HL-60 (cell line): Measurements from ENCODE around the gene MROH2A.

Source experiments
- DNase-seq, 2 experiments: peaks; one replicate each; pipeline ENCODE4 v3.0.0-alpha.2; 2010 to 2020; ENCODE audit warnings: low read depth in 1 of 2, low spot score in 1 of 2
- H3K27ac ChIP-seq: fragments of 250-450 bp; sonication (Bioruptor Pico); replicated peaks from 2 replicates; pipeline ENCODE4 v1.5.1; 2020; ENCODE audit warnings: mild to moderate bottlenecking, moderate library complexity
- H3K27me3 ChIP-seq: fragments of 250-450 bp; sonication (Bioruptor Pico); 2 replicates; pipeline ENCODE4 v1.5.1; 2021; ENCODE audit warnings: mild to moderate bottlenecking, moderate library complexity; ENCODE audit not compliant: insufficient read depth, poor library complexity, severe bottlenecking
- H3K4me3 ChIP-seq: replicated peaks from 2 replicates; pipeline ENCODE4 v1.5.1; 2011; ENCODE audit warnings: mild to moderate bottlenecking, control low read depth, low read length; ENCODE audit not compliant: insufficient read depth
- GABPA ChIP-seq: IDR thresholded peaks from 2 replicates; pipeline ENCODE4 v1.6.1; 2012; ENCODE audit warnings: low read depth
- POLR2AphosphoS5 ChIP-seq: IDR thresholded peaks from 2 replicates; pipeline ENCODE4 v1.6.1; 2012; ENCODE audit warnings: low read depth
- SPI1 ChIP-seq: IDR thresholded peaks from 2 replicates; pipeline ENCODE4 v1.6.1; 2012; ENCODE audit warnings: low read depth, mild to moderate bottlenecking, borderline replicate concordance
- TF ChIP-seq, protein P1 (sequence below): IDR thresholded peaks from 2 replicates; pipeline ENCODE4 v1.6.1; 2012; ENCODE audit warnings: low read depth; ENCODE audit not compliant: insufficient replicate concordance
- TF ChIP-seq, protein P2 (sequence below): IDR thresholded peaks from one replicate; pipeline ENCODE4 v1.5.1; 2011; ENCODE audit warnings: low read length, control low read depth, inconsistent platforms; ENCODE audit not compliant: insufficient read depth

Gene MROH2A

DNA sequence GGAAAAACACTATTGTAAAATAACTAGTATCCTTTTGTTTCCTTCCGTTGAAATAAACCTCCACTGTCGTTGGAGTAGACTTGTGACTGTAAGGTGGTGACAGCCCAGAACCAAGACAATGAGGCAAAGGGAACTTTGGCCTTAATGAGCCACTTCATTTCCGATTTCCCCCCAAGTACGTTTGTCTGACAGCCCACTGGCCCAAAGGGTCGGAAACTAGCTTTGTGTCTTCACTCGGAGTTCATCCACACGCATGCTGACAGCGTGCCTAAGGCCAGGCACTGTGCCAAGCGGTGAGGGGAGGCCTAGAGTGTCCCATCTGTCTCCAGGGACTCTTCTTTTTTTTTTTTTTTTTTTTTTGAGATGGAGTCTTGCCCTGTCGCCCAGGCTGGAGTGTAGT is 55.2 kb downstream of the MROH2A start:
- H3K27me3 ChIP-seq = no peaks in the 10 kb centered on the region
- no peak overlapping the region for H3K4me3 ChIP-seq
- no peak overlapping the region for H3K27ac ChIP-seq
- TF ChIP-seq, protein P1, sequence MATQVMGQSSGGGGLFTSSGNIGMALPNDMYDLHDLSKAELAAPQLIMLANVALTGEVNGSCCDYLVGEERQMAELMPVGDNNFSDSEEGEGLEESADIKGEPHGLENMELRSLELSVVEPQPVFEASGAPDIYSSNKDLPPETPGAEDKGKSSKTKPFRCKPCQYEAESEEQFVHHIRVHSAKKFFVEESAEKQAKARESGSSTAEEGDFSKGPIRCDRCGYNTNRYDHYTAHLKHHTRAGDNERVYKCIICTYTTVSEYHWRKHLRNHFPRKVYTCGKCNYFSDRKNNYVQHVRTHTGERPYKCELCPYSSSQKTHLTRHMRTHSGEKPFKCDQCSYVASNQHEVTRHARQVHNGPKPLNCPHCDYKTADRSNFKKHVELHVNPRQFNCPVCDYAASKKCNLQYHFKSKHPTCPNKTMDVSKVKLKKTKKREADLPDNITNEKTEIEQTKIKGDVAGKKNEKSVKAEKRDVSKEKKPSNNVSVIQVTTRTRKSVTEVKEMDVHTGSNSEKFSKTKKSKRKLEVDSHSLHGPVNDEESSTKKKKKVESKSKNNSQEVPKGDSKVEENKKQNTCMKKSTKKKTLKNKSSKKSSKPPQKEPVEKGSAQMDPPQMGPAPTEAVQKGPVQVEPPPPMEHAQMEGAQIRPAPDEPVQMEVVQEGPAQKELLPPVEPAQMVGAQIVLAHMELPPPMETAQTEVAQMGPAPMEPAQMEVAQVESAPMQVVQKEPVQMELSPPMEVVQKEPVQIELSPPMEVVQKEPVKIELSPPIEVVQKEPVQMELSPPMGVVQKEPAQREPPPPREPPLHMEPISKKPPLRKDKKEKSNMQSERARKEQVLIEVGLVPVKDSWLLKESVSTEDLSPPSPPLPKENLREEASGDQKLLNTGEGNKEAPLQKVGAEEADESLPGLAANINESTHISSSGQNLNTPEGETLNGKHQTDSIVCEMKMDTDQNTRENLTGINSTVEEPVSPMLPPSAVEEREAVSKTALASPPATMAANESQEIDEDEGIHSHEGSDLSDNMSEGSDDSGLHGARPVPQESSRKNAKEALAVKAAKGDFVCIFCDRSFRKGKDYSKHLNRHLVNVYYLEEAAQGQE = no peak
- TF ChIP-seq GABPA (no peak), SPI1 (no peak), POLR2AphosphoS5 (no peak)
- TF ChIP-seq, protein P2, sequence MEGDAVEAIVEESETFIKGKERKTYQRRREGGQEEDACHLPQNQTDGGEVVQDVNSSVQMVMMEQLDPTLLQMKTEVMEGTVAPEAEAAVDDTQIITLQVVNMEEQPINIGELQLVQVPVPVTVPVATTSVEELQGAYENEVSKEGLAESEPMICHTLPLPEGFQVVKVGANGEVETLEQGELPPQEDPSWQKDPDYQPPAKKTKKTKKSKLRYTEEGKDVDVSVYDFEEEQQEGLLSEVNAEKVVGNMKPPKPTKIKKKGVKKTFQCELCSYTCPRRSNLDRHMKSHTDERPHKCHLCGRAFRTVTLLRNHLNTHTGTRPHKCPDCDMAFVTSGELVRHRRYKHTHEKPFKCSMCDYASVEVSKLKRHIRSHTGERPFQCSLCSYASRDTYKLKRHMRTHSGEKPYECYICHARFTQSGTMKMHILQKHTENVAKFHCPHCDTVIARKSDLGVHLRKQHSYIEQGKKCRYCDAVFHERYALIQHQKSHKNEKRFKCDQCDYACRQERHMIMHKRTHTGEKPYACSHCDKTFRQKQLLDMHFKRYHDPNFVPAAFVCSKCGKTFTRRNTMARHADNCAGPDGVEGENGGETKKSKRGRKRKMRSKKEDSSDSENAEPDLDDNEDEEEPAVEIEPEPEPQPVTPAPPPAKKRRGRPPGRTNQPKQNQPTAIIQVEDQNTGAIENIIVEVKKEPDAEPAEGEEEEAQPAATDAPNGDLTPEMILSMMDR = no peak
- no peak for DNase-seq

DNA sequence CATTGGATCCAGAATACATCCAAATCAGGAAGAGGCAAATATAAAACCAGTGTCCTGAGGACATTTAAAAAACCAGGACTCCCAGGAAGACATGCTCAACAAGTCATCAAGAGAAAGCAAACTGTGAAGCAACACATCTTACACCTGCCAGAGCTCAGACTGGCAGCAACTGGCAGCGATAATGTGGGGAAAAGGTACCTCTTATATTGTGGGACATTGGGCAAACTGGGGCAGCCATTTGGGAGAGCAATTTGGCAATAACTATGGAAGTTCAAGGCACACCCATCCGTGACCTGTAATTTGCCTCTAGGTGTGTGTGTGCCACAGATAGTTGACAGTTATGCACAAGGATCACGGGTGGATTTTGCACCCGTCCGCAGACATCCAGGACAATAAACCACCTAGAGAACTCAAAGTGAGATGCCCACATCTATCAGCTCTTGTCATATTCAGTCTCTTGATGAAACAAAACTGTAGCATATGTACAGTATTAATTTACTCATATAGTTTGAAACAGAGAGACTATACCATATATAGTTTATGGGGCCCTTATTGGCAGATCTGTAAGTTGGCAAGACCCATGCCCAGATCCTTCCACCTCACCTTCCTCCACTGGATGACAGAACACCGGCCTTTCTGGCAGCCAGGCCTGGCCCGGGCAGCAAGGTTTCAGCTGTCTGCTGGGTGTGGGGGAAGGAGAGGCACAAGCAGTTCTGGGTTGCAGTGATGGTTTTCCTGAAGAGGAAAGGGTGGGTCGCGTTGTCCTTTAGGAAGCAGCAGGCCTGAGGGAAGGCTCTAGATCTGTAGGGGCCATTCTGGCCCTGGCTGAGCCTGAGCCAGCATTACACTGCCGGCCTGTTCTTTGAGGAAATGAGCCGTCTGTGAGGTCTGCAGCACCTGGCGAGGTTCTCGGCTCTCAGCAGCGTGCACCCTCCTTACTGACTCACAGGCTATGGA is 57.4 kb downstream of the MROH2A start:
- Histone ChIP-seq H3K27me3 (no peaks in the 10 kb centered on the region), H3K4me3 (no peak overlapping the region), H3K27ac (no peak overlapping the region)
- TF ChIP-seq SPI1 (no peak), POLR2AphosphoS5 (0 out of 2 replicates have a peak, but pooled peaks have one; percentile 17), GABPA (no peak)
- TF ChIP-seq, protein P2 = no peak
- TF ChIP-seq, protein P1 = no peak
- DNase-seq = no peak

DNA sequence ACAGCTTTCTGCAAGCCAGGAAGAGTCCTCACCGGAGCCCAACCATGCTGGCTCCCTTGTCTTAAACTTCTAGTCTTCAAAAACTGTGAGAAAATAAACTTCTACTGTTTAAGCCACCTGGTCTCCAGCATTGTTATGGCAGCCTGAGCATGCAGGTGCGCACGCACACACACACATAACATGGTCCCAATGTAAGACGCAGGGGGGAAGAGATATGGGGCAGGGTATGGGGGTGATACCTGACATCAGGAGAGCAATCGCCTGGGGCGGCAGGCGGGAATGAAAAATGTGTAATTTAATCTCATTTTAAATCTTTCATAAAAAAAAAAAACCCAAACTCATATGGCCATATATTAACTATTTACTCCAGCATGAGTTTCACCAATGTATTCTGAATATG is 58.2 kb downstream of the MROH2A start:
- Histone ChIP-seq H3K4me3 (no peak overlapping the region), H3K27me3 (no peaks in the 10 kb centered on the region), H3K27ac (no peak overlapping the region)
- TF ChIP-seq GABPA (no peak), POLR2AphosphoS5 (no peak), SPI1 (no peak)
- TF ChIP-seq, protein P2 = no peak
- TF ChIP-seq, protein P1 = no peak
- no peak for DNase-seq
